ENCODE measurements around the gene HELZ.

GRCh38 chr17:67063141-67063540 lies 181.9 kb downstream of the HELZ start:
- TF ChIP-seq, protein P1, sequence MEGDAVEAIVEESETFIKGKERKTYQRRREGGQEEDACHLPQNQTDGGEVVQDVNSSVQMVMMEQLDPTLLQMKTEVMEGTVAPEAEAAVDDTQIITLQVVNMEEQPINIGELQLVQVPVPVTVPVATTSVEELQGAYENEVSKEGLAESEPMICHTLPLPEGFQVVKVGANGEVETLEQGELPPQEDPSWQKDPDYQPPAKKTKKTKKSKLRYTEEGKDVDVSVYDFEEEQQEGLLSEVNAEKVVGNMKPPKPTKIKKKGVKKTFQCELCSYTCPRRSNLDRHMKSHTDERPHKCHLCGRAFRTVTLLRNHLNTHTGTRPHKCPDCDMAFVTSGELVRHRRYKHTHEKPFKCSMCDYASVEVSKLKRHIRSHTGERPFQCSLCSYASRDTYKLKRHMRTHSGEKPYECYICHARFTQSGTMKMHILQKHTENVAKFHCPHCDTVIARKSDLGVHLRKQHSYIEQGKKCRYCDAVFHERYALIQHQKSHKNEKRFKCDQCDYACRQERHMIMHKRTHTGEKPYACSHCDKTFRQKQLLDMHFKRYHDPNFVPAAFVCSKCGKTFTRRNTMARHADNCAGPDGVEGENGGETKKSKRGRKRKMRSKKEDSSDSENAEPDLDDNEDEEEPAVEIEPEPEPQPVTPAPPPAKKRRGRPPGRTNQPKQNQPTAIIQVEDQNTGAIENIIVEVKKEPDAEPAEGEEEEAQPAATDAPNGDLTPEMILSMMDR (IDR thresholded peaks at IDR 0.05 in 4 of 5, conservative IDR thresholded peaks at IDR 0.05 in 1 of 5): no peak
- TF ChIP-seq POLR2A (IDR thresholded peaks at IDR 0.05): no peak

Measured in gastrocnemius medialis (tissue), 4 donors.